HG02938 (cell line): Measurements from ENCODE around the gene RFESD.

Experiments used
- ATAC-seq: cut with Tn5 transposase; IDR thresholded peaks from one replicate; pipeline ENCODE4 v1.9.1; 2021; ENCODE audit warnings: mild to moderate bottlenecking, moderate library complexity; ENCODE audit not compliant: unreplicated experiment

The RFESD gene

GRCh38 chr5:95660060-95660459 is 13.5 kb downstream of the RFESD start:
- ATAC-seq, result no peak

- no peak for ATAC-seq
Observed at GRCh38 chr5:95662946-95663345, 16.4 kb downstream of the RFESD start.

GRCh38 chr5:95664204-95664786 is 17.7 kb downstream of the RFESD start:
- no peak for ATAC-seq

- ATAC-seq, result no peak
Observed at GRCh38 chr5:95667061-95667618, 20.6 kb downstream of the RFESD start.

- no peak for ATAC-seq
Observed at GRCh38 chr5:95667678-95668077, 21.1 kb downstream of the RFESD start.

GRCh38 chr5:95668216-95668615 is 21.6 kb downstream of the RFESD start:
- ATAC-seq, result no peak

- ATAC-seq, result no peak
Observed at GRCh38 chr5:95668728-95669127, 22.2 kb downstream of the RFESD start.

- no peak for ATAC-seq
Observed at GRCh38 chr5:95669540-95669939, 23.0 kb downstream of the RFESD start.

DNA sequence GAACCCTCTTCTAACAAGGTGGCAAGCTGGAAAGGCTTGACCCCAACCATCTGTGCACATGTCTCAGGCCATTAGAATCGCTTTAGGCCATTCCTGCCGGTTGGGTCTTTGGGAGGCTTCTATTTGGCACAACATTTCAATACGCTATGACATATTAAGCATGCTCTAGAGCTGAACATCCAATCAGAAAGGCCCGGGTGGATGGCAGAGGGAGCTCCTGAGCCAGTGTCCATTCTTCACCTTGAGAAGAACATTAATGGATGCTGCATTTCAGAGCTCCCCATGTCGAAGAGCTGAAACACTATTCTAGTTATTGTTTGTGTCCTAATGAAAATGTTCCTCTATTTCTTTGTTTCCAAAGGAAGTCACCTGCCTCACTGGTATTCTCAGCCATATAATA is 23.4 kb downstream of the RFESD start:
- ATAC-seq, result no peak

GRCh38 chr5:95670568-95670967 is 24.0 kb downstream of the RFESD start:
- ATAC-seq, result no peak

GRCh38 chr5:95671826-95672225 is 25.2 kb downstream of the RFESD start:
- no peak for ATAC-seq

GRCh38 chr5:95672641-95673040 is 26.1 kb downstream of the RFESD start:
- no peak for ATAC-seq

DNA sequence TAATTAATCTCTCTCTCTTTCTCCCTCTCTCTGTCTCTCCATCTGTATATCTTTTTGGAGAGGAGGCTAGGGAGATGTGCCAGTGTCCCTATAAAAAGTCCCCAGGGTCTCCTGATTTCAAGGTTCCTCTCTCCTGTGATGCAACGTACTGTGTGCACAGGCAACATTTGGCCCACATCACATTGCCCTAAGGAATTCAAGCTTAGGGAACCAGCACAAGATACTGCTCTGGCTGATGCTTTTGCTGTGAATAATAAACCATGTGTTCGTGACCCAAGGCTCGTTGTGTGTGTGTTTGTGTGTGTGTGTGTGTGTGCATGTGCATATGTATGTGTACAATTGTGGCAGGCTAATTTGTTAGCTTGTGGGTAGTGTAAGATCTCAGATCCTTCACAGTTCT is 26.5 kb downstream of the RFESD start:
- ATAC-seq, result no peak

GRCh38 chr5:95682891-95683290 is 36.3 kb downstream of the RFESD start, which contains the start of gene SPATA9:
Gene SPATA9, minus strand, starts transcription at chr5:95682991. Its CDS starts 137 bp downstream, at chr5:95682854.
- no peak for ATAC-seq

DNA sequence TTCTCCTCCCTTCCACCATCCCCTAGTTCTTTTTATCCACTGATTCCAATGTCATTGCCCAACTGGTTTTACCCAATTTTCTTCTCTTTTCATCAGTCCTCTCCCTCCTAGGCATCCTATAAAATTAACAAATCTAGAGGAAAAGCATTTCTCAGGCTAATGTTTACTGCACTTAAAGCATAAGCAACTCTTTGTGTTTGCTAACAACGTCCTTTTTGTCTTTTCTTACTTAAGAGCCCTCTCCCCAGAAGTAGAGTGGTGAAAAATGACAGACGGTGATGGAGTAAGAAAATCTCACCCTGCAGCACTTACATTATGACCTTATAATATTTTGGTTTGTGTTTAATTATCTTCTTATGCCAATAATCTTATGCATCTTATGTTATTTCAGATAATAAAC is 37.8 kb downstream of the RFESD start:
- no peak for ATAC-seq

GRCh38 chr5:95686651-95687050 is 40.1 kb downstream of the RFESD start:
- no peak for ATAC-seq

DNA sequence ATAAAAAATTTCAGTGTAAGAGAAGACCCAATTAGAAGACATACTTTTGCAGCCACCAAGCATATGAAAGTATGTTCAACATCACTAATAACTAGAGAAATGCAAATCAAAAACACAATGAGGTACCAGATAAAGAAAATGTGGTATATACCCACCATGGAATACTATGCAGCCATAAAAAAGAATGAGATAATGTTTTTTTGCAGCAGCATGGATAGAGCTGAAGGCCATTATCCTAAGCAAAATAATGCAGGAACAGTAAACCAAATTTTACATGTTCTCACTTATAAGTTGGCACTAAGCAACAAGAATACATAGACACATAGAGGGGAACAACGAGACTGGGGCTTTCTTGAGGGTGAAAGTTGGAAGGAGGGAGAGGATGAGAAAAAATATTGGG is 43.1 kb downstream of the RFESD start:
- ATAC-seq, result no peak

GRCh38 chr5:95690333-95690732 is 43.8 kb downstream of the RFESD start:
- ATAC-seq, result no peak

DNA sequence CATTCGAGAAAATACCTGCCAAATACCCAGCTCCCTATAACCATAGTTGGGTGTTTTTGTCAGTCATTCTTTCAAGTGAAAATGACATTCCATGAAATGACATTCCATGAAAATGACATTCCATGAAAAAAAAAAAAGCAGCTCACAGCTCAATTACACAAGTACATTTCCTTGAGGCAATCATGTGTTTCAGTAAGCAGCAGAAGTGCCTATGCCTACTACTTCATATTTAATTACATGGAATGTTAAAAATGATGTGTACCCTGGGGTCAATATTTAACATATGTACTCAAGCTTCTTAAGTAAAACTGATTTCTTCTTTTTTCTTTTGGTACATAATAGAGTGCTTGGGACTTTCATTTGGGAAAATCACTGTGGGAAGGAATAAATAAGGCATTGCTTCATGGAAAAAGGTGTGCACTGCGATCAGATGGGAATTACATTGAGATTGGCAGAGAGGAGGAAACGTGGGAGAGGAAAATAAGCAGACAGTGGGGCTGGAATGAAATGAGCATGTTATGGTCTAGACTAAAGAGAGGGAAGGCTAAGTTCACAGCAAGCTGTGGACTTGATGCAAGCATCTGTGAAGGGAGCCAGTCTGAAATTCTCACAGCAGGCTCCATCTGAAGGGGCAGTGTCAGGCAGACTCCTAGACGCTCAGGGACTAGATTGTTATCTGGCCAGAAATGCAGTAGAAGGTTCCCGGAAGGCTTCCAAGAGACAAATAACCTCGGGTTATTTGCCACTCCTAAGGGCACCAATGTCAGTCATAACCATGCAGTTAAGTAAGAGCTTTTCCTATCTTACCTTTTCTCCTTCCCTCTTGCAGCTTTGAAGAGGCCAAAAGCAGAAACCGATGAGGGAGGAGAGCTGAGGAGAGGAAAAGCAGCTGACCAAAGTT is 51.5 kb downstream of the RFESD start:
- ATAC-seq, result no peak

- ATAC-seq, result no peak
Observed at GRCh38 chr5:95699337-95699736, 52.8 kb downstream of the RFESD start.

- no peak for ATAC-seq
Observed at GRCh38 chr5:95701074-95701473, 54.5 kb downstream of the RFESD start.

GRCh38 chr5:95704150-95704549 is 57.6 kb downstream of the RFESD start:
- no peak for ATAC-seq
